ENCODE results near the gene SOX4.

Gene SOX4

DNA sequence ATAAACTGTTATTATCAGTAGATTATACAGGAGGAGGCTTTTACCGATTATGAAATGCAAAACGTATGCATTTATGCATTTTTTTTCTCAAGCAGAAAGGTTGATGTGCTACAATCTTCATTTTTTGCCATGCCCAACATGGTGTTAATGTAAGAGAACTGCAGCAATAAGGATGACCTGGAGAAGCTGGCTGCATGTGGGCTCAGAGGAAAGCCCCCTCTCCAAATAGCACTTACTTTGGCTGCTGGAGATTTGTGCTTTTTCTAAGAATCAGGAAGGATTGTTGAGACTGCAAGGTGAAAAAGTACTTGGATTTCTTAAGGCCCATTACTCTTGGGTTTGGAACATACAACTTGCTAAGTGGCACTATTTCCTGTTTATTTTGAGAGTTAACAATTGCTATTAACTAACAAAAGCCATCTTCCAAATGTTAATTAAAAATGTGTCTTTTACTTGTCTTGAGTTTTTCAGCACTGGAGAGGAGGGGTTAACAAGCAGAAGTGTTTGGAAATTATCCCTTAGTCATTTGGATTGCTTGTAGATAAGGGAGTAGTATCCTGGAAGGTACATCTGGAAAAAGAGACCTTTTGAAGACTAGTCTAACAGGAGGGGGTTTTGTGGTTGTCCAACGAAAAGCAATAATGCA lies 5.6 kb downstream of the SOX4 start:
- Mint-ChIP-seq H3K36me3 (peaks cover 20% of the 10 kb centered on the region), H3K4me1 (peaks cover 25% of the 10 kb centered on the region), H3K27ac (no peak overlapping the region), H3K4me3 (no peak overlapping the region), H3K9me3 (no peaks in the 10 kb centered on the region)
- DNase-seq (ENCODE audit: low spot score in 2 of 2) (no peak), ATAC-seq (no peak)

GRCh38 chr6:21601339-21601923 lies 7.9 kb downstream of the SOX4 start:
- no peak overlapping the region for H3K4me3 Mint-ChIP-seq
- H3K4me1 Mint-ChIP-seq = peaks cover 8% of the 10 kb centered on the region
- H3K27ac Mint-ChIP-seq = no peak overlapping the region
- peaks cover 5% of the 10 kb centered on the region for H3K36me3 Mint-ChIP-seq
- DNase-seq (ENCODE audit: low spot score in 2 of 2) (no peak), ATAC-seq (no peak)
- no peaks in the 10 kb centered on the region for H3K9me3 Mint-ChIP-seq

GRCh38 chr6:21601932-21602390 lies 8.4 kb downstream of the SOX4 start:
- H3K36me3 Mint-ChIP-seq = no peaks in the 10 kb centered on the region
- H3K4me3 Mint-ChIP-seq = no peak overlapping the region
- ATAC-seq = no peak
- H3K27ac Mint-ChIP-seq = no peak overlapping the region
- no peaks in the 10 kb centered on the region for H3K9me3 Mint-ChIP-seq
- H3K4me1 Mint-ChIP-seq = peaks cover 3% of the 10 kb centered on the region
- DNase-seq (ENCODE audit: low spot score in 2 of 2) = no peak

- ATAC-seq = no peak
- no peak for DNase-seq (ENCODE audit: low spot score in 2 of 2)
- no peaks in the 10 kb centered on the region for H3K36me3 Mint-ChIP-seq
- H3K9me3 Mint-ChIP-seq = no peaks in the 10 kb centered on the region
- H3K27ac Mint-ChIP-seq = no peak overlapping the region
- H3K4me3 Mint-ChIP-seq = no peak overlapping the region
- no peaks in the 10 kb centered on the region for H3K4me1 Mint-ChIP-seq
These were observed 9.8 kb downstream of the SOX4 start for GRCh38 chr6:21603082-21603952.

GRCh38 chr6:21604081-21604480 lies 10.5 kb downstream of the SOX4 start:
- Mint-ChIP-seq H3K27ac (no peak overlapping the region), H3K4me3 (no peak overlapping the region), H3K9me3 (no peaks in the 10 kb centered on the region), H3K4me1 (no peaks in the 10 kb centered on the region), H3K36me3 (no peaks in the 10 kb centered on the region)
- no peak for ATAC-seq
- DNase-seq (ENCODE audit: low spot score in 2 of 2) = no peak

GRCh38 chr6:21605166-21605565 lies 11.6 kb downstream of the SOX4 start:
- H3K4me3 Mint-ChIP-seq = no peak overlapping the region
- DNase-seq (ENCODE audit: low spot score in 2 of 2) = no peak
- H3K36me3 Mint-ChIP-seq = no peaks in the 10 kb centered on the region
- H3K9me3 Mint-ChIP-seq = no peaks in the 10 kb centered on the region
- no peak overlapping the region for H3K27ac Mint-ChIP-seq
- no peaks in the 10 kb centered on the region for H3K4me1 Mint-ChIP-seq
- no peak for ATAC-seq

DNA sequence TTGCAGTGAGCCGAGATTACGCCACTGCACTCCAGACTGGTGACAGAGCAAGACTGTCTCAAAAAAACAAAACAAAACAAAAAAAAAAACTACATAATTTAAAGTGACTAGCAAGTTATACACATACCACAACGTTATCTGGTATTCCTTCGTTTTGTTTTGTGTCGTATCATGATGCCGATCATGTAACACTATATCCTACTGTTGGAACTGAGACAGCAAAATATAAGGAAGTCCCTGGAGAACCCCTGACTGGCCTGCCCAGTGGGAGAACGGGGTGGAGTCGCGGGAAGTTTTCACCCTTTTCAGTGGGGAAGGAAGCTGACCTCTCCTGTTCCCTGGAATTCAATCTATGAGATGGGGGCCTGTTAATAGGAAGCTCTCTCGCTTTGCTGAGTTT lies 15.1 kb downstream of the SOX4 start:
- Mint-ChIP-seq H3K36me3 (no peaks in the 10 kb centered on the region), H3K27ac (no peak overlapping the region), H3K4me3 (no peak overlapping the region), H3K9me3 (no peaks in the 10 kb centered on the region), H3K4me1 (no peaks in the 10 kb centered on the region)
- DNase-seq (ENCODE audit: low spot score in 2 of 2) (no peak), ATAC-seq (no peak)

GRCh38 chr6:21609881-21610329 lies 16.4 kb downstream of the SOX4 start:
- Mint-ChIP-seq H3K4me3 (no peak overlapping the region), H3K9me3 (no peaks in the 10 kb centered on the region), H3K4me1 (no peaks in the 10 kb centered on the region), H3K27ac (no peak overlapping the region), H3K36me3 (no peaks in the 10 kb centered on the region)
- no peak for DNase-seq (ENCODE audit: low spot score in 2 of 2)
- ATAC-seq = no peak

DNA sequence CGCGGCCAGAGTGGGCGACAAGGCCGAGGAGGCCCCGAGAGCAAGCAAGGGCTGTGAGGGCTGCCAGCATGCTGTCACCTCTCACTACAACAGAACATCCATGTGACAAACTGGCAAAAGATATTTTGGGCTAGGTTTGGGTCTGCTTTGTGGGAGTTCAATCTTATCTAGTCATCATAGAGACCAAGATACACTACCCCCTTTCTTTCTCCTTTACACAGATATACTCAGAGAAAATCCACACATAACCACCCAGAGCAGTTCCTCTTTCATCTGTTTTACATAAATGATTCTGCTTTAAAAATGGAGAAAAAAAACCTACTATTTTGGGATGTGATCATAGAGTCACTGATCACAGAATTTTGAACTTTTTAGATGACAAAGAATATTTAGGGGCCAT lies 16.8 kb downstream of the SOX4 start:
- no peaks in the 10 kb centered on the region for H3K36me3 Mint-ChIP-seq
- no peaks in the 10 kb centered on the region for H3K9me3 Mint-ChIP-seq
- no peak for ATAC-seq
- no peaks in the 10 kb centered on the region for H3K4me1 Mint-ChIP-seq
- no peak overlapping the region for H3K4me3 Mint-ChIP-seq
- DNase-seq (ENCODE audit: low spot score in 2 of 2) = no peak
- no peak overlapping the region for H3K27ac Mint-ChIP-seq

DNA sequence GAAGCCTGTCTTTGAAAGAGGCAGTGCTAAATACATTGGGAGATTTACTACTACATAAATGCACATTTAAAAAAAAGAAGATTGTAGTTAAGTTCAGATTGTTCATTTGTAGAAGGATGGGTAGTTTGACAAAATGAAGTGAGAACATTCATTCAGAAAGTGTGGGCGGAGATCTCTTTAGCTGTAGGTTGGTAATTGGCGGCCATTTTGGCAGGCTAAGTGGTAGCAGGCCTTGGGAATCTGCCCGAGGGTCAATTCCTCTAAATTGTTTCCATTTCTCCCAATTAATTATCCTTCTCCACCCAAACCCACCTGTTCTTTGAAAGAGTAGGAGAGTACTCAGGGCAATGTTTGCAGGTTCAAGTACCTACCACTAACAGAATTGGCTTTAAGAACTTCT lies 17.9 kb downstream of the SOX4 start:
- Mint-ChIP-seq H3K4me3 (no peak overlapping the region), H3K4me1 (no peaks in the 10 kb centered on the region), H3K27ac (no peak overlapping the region), H3K36me3 (no peaks in the 10 kb centered on the region), H3K9me3 (no peaks in the 10 kb centered on the region)
- DNase-seq (ENCODE audit: low spot score in 2 of 2) (no peak), ATAC-seq (no peak)

DNA sequence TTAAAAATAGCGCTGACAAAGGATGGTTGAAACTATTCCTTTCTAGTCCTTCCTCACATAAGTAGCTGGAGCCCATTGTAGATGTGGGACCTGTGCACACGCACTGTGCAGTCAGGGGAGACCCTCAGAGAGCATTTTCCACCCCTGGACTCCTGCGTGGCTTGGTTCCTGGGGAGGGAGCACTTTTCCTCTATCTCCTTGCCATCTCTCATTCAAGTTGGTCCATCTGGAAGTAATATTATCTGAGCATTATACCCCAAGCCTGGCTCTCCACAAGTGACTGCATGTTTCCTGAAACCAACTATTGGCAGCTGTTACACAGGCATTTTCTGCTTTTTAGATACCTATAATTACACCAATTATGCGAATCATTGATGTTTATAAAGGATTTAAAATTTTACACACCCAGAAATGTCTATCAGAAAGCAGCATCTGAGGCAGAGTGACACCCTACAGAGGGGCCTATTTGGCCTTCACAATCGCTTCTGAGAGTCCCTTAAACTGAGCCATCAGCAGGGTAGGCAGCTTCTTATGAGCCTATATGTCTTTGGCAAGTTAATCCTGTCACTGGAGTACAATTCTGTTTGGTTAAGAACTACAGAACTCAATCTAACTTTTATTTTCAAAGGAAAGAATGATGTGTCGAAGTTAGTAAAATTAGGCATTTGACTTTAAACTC lies 18.7 kb downstream of the SOX4 start:
- Mint-ChIP-seq H3K4me1 (no peaks in the 10 kb centered on the region), H3K27ac (no peak overlapping the region), H3K4me3 (no peak overlapping the region), H3K9me3 (no peaks in the 10 kb centered on the region), H3K36me3 (no peaks in the 10 kb centered on the region)
- DNase-seq (ENCODE audit: low spot score in 2 of 2) = no peak
- ATAC-seq = no peak

- no peak overlapping the region for H3K27ac Mint-ChIP-seq
- ATAC-seq (no peak), DNase-seq (ENCODE audit: low spot score in 2 of 2) (no peak)
- H3K4me1 Mint-ChIP-seq = no peaks in the 10 kb centered on the region
- H3K4me3 Mint-ChIP-seq = no peak overlapping the region
- H3K36me3 Mint-ChIP-seq = no peaks in the 10 kb centered on the region
- H3K9me3 Mint-ChIP-seq = no peaks in the 10 kb centered on the region
These were observed 20.3 kb downstream of the SOX4 start for GRCh38 chr6:21613809-21614208.

- H3K27ac Mint-ChIP-seq = no peak overlapping the region
- no peaks in the 10 kb centered on the region for H3K36me3 Mint-ChIP-seq
These were observed 20.7 kb downstream of the SOX4 start for GRCh38 chr6:21614226-21614625.

DNA sequence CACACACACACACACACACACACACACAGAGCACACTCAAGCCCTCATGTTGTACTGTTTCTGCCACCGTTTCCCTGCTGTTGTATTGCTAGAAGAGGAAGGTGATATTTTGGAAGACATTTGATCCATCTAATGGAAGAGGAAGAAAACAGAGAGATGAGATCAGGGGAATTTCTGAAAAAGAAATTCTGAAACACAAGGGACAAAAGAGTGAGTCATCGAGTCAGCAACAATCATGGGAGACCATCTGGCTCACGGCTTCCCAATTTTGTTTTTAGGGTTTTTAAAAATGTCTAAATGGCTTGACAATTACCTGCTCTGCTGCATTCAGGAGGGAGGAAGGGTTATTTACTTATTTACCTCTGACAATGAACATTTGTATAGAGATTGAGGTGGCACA lies 22.0 kb downstream of the SOX4 start:
- no peak for ATAC-seq
- no peak for DNase-seq (ENCODE audit: low spot score in 2 of 2)
- no peaks in the 10 kb centered on the region for H3K9me3 Mint-ChIP-seq
- H3K27ac Mint-ChIP-seq = no peak overlapping the region
- no peaks in the 10 kb centered on the region for H3K4me1 Mint-ChIP-seq
- H3K36me3 Mint-ChIP-seq = no peaks in the 10 kb centered on the region
- no peak overlapping the region for H3K4me3 Mint-ChIP-seq

More at GRCh38 chr6:21614226-21614625, 20.7 kb downstream of the SOX4 start:
- ATAC-seq = no peak
- Mint-ChIP-seq H3K9me3 (no peaks in the 10 kb centered on the region), H3K4me1 (no peaks in the 10 kb centered on the region), H3K4me3 (no peak overlapping the region)
- no peak for DNase-seq (ENCODE audit: low spot score in 2 of 2)

GRCh38 chr6:21616005-21616404 lies 22.5 kb downstream of the SOX4 start:
- H3K36me3 Mint-ChIP-seq = no peaks in the 10 kb centered on the region
- H3K4me1 Mint-ChIP-seq = no peaks in the 10 kb centered on the region
- no peak for ATAC-seq
- no peak overlapping the region for H3K27ac Mint-ChIP-seq
- H3K9me3 Mint-ChIP-seq = no peaks in the 10 kb centered on the region
- no peak for DNase-seq (ENCODE audit: low spot score in 2 of 2)
- no peak overlapping the region for H3K4me3 Mint-ChIP-seq

All from stimulated activated effector memory CD8-positive, alpha-beta T cell treated with anti-CD3 and anti-CD28 coated beads, Interleukin-12 subunit alpha, Interleukin-12 subunit beta, amount 100 ng/mL, for 72 hours (primary cell).